Measurements from ENCODE around the gene SULT1E1.

DNA sequence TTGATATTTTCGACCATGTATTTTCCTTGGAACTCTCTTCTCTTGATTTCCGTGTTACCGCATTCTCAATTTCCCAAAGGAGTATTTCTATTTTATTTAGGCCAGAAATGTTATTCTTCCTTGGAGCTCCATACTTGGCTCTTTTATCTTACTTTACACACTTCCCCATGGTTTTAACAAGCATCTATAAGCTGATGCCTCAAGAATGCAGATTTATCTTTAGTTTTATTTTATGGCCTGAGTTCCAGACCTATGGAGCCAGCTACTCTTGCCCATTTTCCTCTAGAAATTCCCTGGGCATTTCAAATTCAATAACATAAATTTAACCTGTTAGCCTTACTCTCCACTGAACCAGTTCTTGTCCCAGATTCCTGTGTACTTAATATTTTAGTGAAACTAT lies 43.7 kb downstream of the SULT1E1 start:
- TF ChIP-seq ZBTB40 (IDR thresholded peaks at IDR 0.05; ENCODE audit: borderline replicate concordance) = no peak
- TF ChIP-seq IKZF1 (conservative IDR thresholded peaks at IDR 0.05) = no peak
- no peak for TF ChIP-seq MAX (IDR thresholded peaks at IDR 0.05; ENCODE audit: low read depth, low read length)
- no peak for TF ChIP-seq TAF1 (IDR thresholded peaks at IDR 0.05; ENCODE audit: borderline replicate concordance, low read depth, low read length)
- TF ChIP-seq TCF12 (IDR thresholded peaks at IDR 0.05; ENCODE audit: low read depth, low read length) = no peak
- no peak for TF ChIP-seq IRF3 (IDR thresholded peaks at IDR 0.05)
- no peak for TF ChIP-seq POLR2AphosphoS5 (IDR thresholded peaks at IDR 0.05; ENCODE audit: low read length)
- TF ChIP-seq ZNF24 (IDR thresholded peaks at IDR 0.05) = no peak
- TF ChIP-seq CTCF (IDR thresholded peaks at IDR 0.05 in 2 of 3, conservative IDR thresholded peaks at IDR 0.05 in 1 of 3; ENCODE audit: control insufficient read depth in 2 of 3, extremely low read depth in 1 of 3, insufficient read depth in 1 of 3, low read depth in 3 of 3, low read length in 3 of 3) = no peak
- TF ChIP-seq, protein P1, sequence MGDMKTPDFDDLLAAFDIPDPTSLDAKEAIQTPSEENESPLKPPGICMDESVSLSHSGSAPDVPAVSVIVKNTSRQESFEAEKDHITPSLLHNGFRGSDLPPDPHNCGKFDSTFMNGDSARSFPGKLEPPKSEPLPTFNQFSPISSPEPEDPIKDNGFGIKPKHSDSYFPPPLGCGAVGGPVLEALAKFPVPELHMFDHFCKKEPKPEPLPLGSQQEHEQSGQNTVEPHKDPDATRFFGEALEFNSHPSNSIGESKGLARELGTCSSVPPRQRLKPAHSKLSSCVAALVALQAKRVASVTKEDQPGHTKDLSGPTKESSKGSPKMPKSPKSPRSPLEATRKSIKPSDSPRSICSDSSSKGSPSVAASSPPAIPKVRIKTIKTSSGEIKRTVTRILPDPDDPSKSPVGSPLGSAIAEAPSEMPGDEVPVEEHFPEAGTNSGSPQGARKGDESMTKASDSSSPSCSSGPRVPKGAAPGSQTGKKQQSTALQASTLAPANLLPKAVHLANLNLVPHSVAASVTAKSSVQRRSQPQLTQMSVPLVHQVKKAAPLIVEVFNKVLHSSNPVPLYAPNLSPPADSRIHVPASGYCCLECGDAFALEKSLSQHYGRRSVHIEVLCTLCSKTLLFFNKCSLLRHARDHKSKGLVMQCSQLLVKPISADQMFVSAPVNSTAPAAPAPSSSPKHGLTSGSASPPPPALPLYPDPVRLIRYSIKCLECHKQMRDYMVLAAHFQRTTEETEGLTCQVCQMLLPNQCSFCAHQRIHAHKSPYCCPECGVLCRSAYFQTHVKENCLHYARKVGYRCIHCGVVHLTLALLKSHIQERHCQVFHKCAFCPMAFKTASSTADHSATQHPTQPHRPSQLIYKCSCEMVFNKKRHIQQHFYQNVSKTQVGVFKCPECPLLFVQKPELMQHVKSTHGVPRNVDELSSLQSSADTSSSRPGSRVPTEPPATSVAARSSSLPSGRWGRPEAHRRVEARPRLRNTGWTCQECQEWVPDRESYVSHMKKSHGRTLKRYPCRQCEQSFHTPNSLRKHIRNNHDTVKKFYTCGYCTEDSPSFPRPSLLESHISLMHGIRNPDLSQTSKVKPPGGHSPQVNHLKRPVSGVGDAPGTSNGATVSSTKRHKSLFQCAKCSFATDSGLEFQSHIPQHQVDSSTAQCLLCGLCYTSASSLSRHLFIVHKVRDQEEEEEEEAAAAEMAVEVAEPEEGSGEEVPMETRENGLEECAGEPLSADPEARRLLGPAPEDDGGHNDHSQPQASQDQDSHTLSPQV (IDR thresholded peaks at IDR 0.05) = no peak
- TF ChIP-seq, protein P2, sequence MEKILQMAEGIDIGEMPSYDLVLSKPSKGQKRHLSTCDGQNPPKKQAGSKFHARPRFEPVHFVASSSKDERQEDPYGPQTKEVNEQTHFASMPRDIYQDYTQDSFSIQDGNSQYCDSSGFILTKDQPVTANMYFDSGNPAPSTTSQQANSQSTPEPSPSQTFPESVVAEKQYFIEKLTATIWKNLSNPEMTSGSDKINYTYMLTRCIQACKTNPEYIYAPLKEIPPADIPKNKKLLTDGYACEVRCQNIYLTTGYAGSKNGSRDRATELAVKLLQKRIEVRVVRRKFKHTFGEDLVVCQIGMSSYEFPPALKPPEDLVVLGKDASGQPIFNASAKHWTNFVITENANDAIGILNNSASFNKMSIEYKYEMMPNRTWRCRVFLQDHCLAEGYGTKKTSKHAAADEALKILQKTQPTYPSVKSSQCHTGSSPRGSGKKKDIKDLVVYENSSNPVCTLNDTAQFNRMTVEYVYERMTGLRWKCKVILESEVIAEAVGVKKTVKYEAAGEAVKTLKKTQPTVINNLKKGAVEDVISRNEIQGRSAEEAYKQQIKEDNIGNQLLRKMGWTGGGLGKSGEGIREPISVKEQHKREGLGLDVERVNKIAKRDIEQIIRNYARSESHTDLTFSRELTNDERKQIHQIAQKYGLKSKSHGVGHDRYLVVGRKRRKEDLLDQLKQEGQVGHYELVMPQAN (conservative IDR thresholded peaks at IDR 0.05) = no peak
- no peak for TF ChIP-seq SRF (IDR thresholded peaks at IDR 0.05; ENCODE audit: low read depth in 2 of 2, low read length in 2 of 2)
- TF ChIP-seq FOS (IDR thresholded peaks at IDR 0.05; ENCODE audit: borderline replicate concordance, extremely low read depth, insufficient read length) = no peak

Measured in GM12878 (cell line).